ENCODE measurements around the gene ZNF423. TPM values are rescaled to one million over a fixed set of nuclear protein-coding genes. Genes with fewer than 3 reads are reported as not detected.

The ZNF423 gene
- total RNA-seq, 1 donor from 2014 or later, result not detected

DNA sequence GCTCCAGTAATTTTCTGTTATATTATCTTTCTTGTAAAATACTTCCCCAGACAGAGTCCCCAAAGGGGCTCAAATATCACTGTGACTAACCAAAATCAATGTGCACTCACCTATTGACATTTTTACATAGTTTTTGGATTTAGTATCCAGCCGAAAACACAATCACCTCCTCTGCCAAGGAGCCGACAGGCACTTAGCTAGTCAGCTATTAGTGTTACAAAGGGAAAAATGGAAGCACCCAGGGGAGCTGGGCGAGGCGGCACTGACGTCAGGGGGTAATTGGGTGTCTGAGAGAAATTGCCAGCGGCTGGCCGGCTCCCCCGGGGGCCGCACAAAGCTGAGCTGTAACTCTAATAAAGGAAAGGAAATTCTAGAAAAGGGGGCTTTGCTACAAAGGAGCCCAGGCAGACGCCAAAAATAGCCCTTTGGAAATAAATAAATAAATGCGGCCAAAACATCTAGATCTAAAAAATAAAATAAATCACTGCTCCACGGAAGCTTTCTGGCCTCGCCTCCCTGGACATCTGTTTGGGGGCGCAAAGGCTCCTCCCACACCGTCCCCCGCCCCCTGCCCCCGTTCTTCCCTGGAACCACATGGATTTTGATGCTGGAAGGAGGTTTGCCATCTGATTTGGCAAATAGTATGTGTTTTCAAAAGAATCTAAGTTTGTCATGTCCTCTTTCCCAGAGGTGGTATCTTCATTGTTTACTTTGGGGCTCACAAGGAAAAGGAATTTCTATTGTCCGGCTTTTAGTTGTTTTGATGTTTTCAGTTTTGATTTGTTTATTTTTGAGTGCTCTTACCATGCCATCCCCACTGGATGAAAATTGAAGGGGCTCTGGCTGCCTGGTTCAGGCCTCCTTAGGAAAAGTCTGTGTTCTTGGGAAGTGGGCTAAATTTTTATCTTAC is 156.7 kb downstream of the ZNF423 start:
- CTCF ChIA-PET, result no interaction called here
- H3K4me3 Mint-ChIP-seq, result no peak overlapping the region

DNA sequence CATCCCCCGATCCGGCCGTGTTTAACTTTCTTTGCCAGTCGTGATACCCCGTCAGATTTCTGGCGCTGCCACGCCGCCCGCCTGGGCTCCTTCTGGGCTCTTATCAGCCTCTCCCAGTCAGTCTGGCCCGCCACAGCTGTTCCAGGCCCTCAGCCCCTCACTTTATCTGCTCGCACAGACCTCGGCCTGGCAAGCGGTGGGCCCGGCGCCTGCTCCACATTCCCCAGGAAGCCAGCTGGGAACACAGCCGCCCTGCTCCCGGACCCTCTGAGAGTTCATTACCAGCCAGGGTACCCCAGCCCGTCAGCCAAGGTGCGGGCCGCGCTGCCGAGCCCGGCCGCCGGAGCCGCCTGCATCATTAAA is 157.5 kb downstream of the ZNF423 start:
- DNase-seq (no peak), ATAC-seq (ENCODE audit: low read depth) (no peak)
- ChIA-PET POLR2A (no interaction called here), CTCF (no interaction called here)
- H3K27me3 Mint-ChIP-seq, result peaks cover 4% of the 10 kb centered on the region
- no peaks in the 10 kb centered on the region for H3K9me3 Mint-ChIP-seq
- H3K27ac Mint-ChIP-seq, result no peak overlapping the region
- H3K36me3 Mint-ChIP-seq (ENCODE audit: low read depth), result no peaks in the 10 kb centered on the region
- H3K4me1 Mint-ChIP-seq, result no peaks in the 10 kb centered on the region
- TF ChIP-seq, protein P1, sequence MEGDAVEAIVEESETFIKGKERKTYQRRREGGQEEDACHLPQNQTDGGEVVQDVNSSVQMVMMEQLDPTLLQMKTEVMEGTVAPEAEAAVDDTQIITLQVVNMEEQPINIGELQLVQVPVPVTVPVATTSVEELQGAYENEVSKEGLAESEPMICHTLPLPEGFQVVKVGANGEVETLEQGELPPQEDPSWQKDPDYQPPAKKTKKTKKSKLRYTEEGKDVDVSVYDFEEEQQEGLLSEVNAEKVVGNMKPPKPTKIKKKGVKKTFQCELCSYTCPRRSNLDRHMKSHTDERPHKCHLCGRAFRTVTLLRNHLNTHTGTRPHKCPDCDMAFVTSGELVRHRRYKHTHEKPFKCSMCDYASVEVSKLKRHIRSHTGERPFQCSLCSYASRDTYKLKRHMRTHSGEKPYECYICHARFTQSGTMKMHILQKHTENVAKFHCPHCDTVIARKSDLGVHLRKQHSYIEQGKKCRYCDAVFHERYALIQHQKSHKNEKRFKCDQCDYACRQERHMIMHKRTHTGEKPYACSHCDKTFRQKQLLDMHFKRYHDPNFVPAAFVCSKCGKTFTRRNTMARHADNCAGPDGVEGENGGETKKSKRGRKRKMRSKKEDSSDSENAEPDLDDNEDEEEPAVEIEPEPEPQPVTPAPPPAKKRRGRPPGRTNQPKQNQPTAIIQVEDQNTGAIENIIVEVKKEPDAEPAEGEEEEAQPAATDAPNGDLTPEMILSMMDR (IDR thresholded peaks at IDR 0.05), result no peak
- intact Hi-C loops (cut with micrococcal nuclease), result no loop called here
- H3K4me3 Mint-ChIP-seq, result no peak overlapping the region

More for the DNA sequence above, 156.7 kb downstream of the ZNF423 start:
- DNase-seq (no peak), ATAC-seq (ENCODE audit: low read depth) (no peak)
- H3K27me3 Mint-ChIP-seq, result peaks cover 4% of the 10 kb centered on the region
- no peak overlapping the region for H3K27ac Mint-ChIP-seq
- H3K36me3 Mint-ChIP-seq (ENCODE audit: low read depth), result no peaks in the 10 kb centered on the region
- TF ChIP-seq, protein P1 (IDR thresholded peaks at IDR 0.05), result no peak
- H3K9me3 Mint-ChIP-seq, result no peaks in the 10 kb centered on the region
- POLR2A ChIA-PET, result no interaction called here
- no peaks in the 10 kb centered on the region for H3K4me1 Mint-ChIP-seq
- intact Hi-C loops (cut with micrococcal nuclease), result no loop called here

DNA sequence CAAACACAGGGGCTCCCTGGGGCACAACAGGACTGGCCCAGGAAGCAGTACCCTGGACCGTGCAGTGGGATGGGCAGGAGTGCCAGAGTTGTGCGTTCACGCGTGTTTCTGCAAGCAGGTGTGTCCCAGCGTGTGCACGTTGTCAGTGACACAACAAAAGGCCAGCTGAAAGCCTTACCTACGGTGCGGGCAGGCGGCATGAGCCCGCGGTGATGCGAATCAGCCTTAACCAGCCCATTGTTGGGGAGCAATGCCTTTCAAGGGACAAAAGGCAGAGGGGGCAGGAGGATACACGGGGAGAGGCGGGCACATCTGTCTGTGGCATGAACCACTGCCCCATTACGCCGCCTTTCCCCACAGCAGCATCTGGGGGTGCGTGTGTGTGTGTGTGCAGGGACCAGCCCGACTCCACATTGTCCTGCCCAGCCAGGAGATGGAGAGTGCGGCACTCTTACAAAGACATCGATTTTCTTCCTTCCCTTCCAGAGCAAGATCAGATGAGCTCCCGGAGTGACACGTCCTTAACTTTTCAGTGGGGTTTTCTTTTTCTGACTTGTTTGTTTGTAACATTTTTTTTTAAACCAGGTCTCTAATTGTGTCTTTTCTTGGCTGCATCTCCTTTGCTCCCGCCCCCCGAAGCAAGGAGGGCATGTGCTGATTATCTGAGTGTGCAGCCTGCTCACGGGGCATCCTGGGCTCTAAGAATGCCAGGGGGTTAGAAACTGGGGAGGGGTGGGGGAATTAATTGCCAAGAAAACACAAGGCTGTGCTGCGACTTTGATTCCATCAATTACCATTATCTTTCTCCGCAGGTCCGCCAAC is 158.1 kb downstream of the ZNF423 start:
- TF ChIP-seq, protein P1 (IDR thresholded peaks at IDR 0.05), result no peak
- no peak for ATAC-seq (ENCODE audit: low read depth)
- Mint-ChIP-seq H3K4me3 (no peak overlapping the region), H3K27me3 (peaks cover 4% of the 10 kb centered on the region), H3K36me3 (ENCODE audit: low read depth) (no peaks in the 10 kb centered on the region), H3K27ac (no peak overlapping the region), H3K9me3 (no peaks in the 10 kb centered on the region), H3K4me1 (no peaks in the 10 kb centered on the region)
- no peak for DNase-seq
- intact Hi-C loops (cut with micrococcal nuclease), result no loop called here
- POLR2A ChIA-PET, result no interaction called here
- CTCF ChIA-PET, result no interaction called here

DNA sequence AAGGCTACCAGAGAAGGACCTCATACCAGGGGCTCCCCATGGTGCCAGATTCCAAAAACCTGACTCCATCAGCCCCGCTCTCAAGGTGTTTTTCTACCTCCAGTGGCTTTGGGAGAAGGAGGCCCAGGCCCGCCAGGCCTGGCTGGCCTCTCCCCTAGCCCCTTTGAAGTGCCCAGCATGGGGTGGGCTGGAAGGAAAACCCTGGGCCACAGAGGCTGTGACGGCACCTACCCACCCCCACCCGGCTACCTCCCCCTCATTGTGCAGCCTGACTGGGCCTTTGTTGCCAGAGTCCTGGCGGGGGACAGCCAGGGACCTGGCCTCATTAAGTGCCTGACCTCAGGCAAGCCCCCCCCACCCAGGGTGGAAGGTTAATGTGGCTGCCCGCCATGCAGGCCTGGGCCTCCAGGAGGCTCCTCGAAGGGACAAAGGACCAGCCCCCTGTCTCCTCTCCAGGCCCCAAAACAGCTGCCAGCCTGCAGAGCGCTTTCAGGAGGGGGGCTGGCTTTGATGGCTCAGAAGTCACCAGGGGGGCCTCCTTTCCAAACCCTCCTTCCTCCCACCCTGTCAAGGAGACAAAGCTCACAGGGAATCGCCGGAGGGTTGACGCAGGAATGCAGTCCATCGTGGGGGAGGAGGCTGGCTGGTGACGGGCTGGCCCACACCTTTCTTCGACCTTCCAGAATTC is 159.4 kb downstream of the ZNF423 start:
- ATAC-seq (ENCODE audit: low read depth) (no peak), DNase-seq (no peak)
- TF ChIP-seq, protein P1 (IDR thresholded peaks at IDR 0.05), result no peak
- Mint-ChIP-seq H3K9me3 (no peaks in the 10 kb centered on the region), H3K36me3 (ENCODE audit: low read depth) (no peaks in the 10 kb centered on the region), H3K27ac (no peak overlapping the region), H3K4me1 (no peaks in the 10 kb centered on the region), H3K4me3 (no peak overlapping the region), H3K27me3 (peaks cover 4% of the 10 kb centered on the region)
- ChIA-PET CTCF (no interaction called here), POLR2A (no interaction called here)
- intact Hi-C loops (cut with micrococcal nuclease), result no loop called here

Measured in activated B cell treated with CpG ODN at 0.5 μM for 24 hours (primary cell).